Stomach (tissue), 4 donors: ENCODE results near the gene BHLHE23.

Experiments used
- CTCF ChIP-seq, 7 experiments: fragments of 450-650 bp in 4 of 7; fragments of 200-600 bp in 3 of 7; sonication (generic) in 3 of 7; IDR thresholded peaks; one replicate each; pipeline ENCODE4 v1.5.1; 2016 to 2019; ENCODE audit warnings: antibody characterized with exemption in 7 of 7, control low read depth in 2 of 7, mild to moderate bottlenecking in 1 of 7
- EP300 ChIP-seq: sonication (generic); formaldehyde crosslinking; IDR thresholded peaks from one replicate; pipeline ENCODE4 v1.6.1; 2017; ENCODE audit warnings: antibody characterized with exemption
- POLR2A ChIP-seq, 4 donors: fragments of 450-650 bp; IDR thresholded peaks; one replicate each; pipeline ENCODE4 v1.6.1; 2016; ENCODE audit warnings: antibody characterized with exemption in 4 of 4, control low read depth in 2 of 4, mild to moderate bottlenecking in 1 of 4, moderate library complexity in 1 of 4
- POLR2AphosphoS5 ChIP-seq, 3 donors: sonication (generic); formaldehyde crosslinking; IDR thresholded peaks; one replicate each; pipeline ENCODE4 v1.6.1; 2016; ENCODE audit warnings: antibody characterized with exemption in 3 of 3

- TF ChIP-seq CTCF (IDR thresholded peaks at IDR 0.05) (no peak), POLR2AphosphoS5 (IDR thresholded peaks at IDR 0.05) (no peak), EP300 (no peak), POLR2A (IDR thresholded peaks at IDR 0.05) (no peak)
Measured at GRCh38 chr20:63007646-63008488, 1.1 kb upstream of the BHLHE23 start.
